ENCODE data around the gene PTPN23. TPM values are rescaled to one million over a fixed set of nuclear protein-coding genes. Genes with fewer than 3 reads are reported as not detected.

PTPN23 gene
- total RNA-seq, 2 donors from 2014 or later, result 44.2 to 54.1 TPM

DNA sequence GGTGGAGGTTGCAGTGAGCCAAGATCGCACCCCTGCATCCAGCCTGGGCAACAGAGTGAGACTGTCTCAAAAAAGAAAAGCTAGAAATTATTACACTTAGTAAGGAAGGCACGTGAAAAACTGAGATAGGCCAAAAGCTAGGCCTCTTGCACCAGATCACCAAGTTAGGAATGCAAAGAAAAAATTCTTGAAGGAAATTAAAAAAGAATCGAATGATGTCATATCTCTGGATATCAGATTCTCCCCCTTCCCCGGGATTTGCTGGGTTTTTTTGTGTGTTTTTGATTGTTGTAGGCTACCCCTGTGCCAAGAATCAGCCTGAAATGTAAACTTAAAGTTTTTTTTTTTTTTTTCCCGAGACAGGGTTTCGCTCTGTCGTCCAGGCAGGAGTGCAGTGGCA, 17.4 kb downstream of the PTPN23 start:
- Histone ChIP-seq H3K4me1 (ENCODE audit: control insufficient read depth, insufficient read depth, low read length) (peaks cover 7% of the 10 kb centered on the region), H3K36me3 (ENCODE audit: control insufficient read depth, insufficient read depth, low read length) (peaks cover 23% of the 10 kb centered on the region), H3K27ac (ENCODE audit: low read depth, low read length) (no peak overlapping the region), H3K4me3 (ENCODE audit: low read length) (no peak overlapping the region), H3K9me3 (ENCODE audit: control insufficient read depth, low read length) (no peaks in the 10 kb centered on the region), H3K27me3 (ENCODE audit: control insufficient read depth, insufficient read depth, low read length, poor library complexity, severe bottlenecking) (no peaks in the 10 kb centered on the region), H3K9ac (ENCODE audit: extremely low read depth, low read length, poor library complexity, severe bottlenecking) (no peak overlapping the region)
- Mint-ChIP-seq H3K4me1 (peaks cover 9% of the 10 kb centered on the region), H3K4me3 (no peak overlapping the region), H3K27me3 (ENCODE audit: insufficient read depth) (no peaks in the 10 kb centered on the region), H3K36me3 (ENCODE audit: low read depth) (peaks cover 43% of the 10 kb centered on the region), H3K9me3 (no peaks in the 10 kb centered on the region), H3K27ac (no peak overlapping the region)
- 95 to 100% methylated on average over 2 to 7 of the region's 7 CpGs for WGBS, 2 experiments (ENCODE audit: insufficient coverage in 1 of 2, insufficient read length in 1 of 2)
- DNase-seq, result no peak
- TF ChIP-seq, protein P1, sequence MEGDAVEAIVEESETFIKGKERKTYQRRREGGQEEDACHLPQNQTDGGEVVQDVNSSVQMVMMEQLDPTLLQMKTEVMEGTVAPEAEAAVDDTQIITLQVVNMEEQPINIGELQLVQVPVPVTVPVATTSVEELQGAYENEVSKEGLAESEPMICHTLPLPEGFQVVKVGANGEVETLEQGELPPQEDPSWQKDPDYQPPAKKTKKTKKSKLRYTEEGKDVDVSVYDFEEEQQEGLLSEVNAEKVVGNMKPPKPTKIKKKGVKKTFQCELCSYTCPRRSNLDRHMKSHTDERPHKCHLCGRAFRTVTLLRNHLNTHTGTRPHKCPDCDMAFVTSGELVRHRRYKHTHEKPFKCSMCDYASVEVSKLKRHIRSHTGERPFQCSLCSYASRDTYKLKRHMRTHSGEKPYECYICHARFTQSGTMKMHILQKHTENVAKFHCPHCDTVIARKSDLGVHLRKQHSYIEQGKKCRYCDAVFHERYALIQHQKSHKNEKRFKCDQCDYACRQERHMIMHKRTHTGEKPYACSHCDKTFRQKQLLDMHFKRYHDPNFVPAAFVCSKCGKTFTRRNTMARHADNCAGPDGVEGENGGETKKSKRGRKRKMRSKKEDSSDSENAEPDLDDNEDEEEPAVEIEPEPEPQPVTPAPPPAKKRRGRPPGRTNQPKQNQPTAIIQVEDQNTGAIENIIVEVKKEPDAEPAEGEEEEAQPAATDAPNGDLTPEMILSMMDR (conservative IDR thresholded peaks at IDR 0.05), result no peak

- WGBS, 2 experiments (ENCODE audit: insufficient coverage in 1 of 2, insufficient read length in 1 of 2), result 92 to 100% methylated on average over 1 of the region's 1 CpG
- no peaks in the 10 kb centered on the region for H3K9me3 ChIP-seq (ENCODE audit: control insufficient read depth, low read length)
- TF ChIP-seq, protein P1 (conservative IDR thresholded peaks at IDR 0.05), result no peak
- no peak for DNase-seq
- peaks cover 7% of the 10 kb centered on the region for H3K4me1 ChIP-seq (ENCODE audit: control insufficient read depth, insufficient read depth, low read length)
- Mint-ChIP-seq H3K36me3 (ENCODE audit: low read depth) (peaks cover 50% of the 10 kb centered on the region), H3K9me3 (no peaks in the 10 kb centered on the region), H3K4me1 (peaks cover 6% of the 10 kb centered on the region), H3K4me3 (no peak overlapping the region), H3K27ac (no peak overlapping the region), H3K27me3 (ENCODE audit: insufficient read depth) (no peaks in the 10 kb centered on the region)
- no peaks in the 10 kb centered on the region for H3K27me3 ChIP-seq (ENCODE audit: control insufficient read depth, insufficient read depth, low read length, poor library complexity, severe bottlenecking)
- no peak overlapping the region for H3K9ac ChIP-seq (ENCODE audit: extremely low read depth, low read length, poor library complexity, severe bottlenecking)
- H3K4me3 ChIP-seq (ENCODE audit: low read length), result no peak overlapping the region
- no peak overlapping the region for H3K27ac ChIP-seq (ENCODE audit: low read depth, low read length)
- peaks cover 27% of the 10 kb centered on the region for H3K36me3 ChIP-seq (ENCODE audit: control insufficient read depth, insufficient read depth, low read length)
These were observed 18.2 kb downstream of the PTPN23 start for GRCh38 chr3:47399016-47399415.

DNA sequence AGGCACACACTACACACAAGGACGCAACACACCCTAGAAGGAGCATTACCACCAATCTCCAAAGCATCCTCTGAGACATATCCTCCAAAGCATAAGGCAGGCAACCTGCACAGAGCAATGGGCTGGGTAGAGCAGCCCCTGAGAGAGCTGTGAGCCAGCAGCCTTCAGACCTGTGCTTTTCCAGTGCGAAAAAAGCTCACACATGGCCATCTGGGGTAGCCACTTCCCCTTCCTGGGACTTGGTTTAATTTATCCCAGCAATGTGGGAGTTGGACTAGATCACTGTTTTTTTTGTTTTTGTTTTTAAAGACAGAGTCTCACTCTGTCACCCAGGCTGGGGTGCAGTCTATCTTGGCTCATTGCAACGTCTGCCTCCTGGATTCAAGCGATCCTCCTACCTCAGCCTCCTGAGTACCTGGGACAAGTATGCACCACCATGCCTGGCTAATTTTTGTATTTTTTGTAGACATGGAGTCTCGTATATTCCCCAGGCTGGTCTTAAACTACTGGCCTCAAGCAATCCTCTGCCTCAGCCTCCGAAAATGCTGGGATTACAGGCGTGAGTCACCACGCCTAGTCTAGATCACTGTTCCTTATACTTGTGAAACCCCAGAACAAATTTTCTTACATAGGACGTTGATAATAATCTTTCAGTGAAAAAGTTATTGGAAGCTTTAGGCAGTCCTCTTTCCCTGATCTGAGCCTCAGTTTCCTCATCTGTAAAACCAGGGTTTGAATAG, 18.9 kb downstream of the PTPN23 start:
- Histone ChIP-seq H3K27me3 (ENCODE audit: control insufficient read depth, insufficient read depth, low read length, poor library complexity, severe bottlenecking) (no peaks in the 10 kb centered on the region), H3K4me3 (ENCODE audit: low read length) (no peak overlapping the region), H3K36me3 (ENCODE audit: control insufficient read depth, insufficient read depth, low read length) (peaks cover 30% of the 10 kb centered on the region), H3K9ac (ENCODE audit: extremely low read depth, low read length, poor library complexity, severe bottlenecking) (no peak overlapping the region), H3K27ac (ENCODE audit: low read depth, low read length) (no peak overlapping the region), H3K9me3 (ENCODE audit: control insufficient read depth, low read length) (no peaks in the 10 kb centered on the region), H3K4me1 (ENCODE audit: control insufficient read depth, insufficient read depth, low read length) (peaks cover 3% of the 10 kb centered on the region)
- no peaks in the 10 kb centered on the region for H3K9me3 Mint-ChIP-seq
- peak overlapping the region; percentile 79 for H3K27ac Mint-ChIP-seq
- H3K27me3 Mint-ChIP-seq (ENCODE audit: insufficient read depth), result no peaks in the 10 kb centered on the region
- 84 to 94% methylated on average over 7 to 9 of the region's 9 CpGs for WGBS, 2 experiments (ENCODE audit: insufficient coverage in 1 of 2, insufficient read length in 1 of 2)
- H3K36me3 Mint-ChIP-seq (ENCODE audit: low read depth), result peaks cover 50% of the 10 kb centered on the region
- DNase-seq, result no peak
- H3K4me1 Mint-ChIP-seq, result peaks cover under 1% of the 10 kb centered on the region
- H3K4me3 Mint-ChIP-seq, result no peak overlapping the region
- TF ChIP-seq, protein P1 (conservative IDR thresholded peaks at IDR 0.05), result no peak

All from endodermal cell (in vitro differentiated cells).